ENCODE measurements around the gene KIF21A. TPM values are rescaled to one million over a fixed set of nuclear protein-coding genes. Genes with fewer than 3 reads are reported as not detected.

KIF21A gene
- polyA plus RNA-seq, 1 of the 3 experiments (the other 2 are of a cell fraction) = 3.6 TPM

DNA sequence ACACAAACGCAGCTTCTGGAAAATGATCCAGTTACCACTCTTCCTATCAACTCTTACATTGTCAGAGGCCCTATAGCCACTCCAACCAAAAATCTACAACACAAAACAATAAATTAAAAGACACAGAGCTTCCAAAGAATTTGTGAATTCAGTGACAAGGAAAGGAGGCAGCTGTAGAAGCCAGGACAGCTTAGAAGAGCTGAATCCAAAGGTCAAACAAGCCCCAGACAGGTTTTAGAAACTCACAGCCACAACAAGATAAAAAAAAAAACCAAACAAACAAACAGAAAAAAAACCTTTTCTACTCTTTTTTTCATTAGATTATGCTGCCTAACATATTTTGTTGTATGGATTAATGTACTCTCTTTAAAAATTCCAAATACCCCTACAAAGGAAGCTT, 94.4 kb downstream of the KIF21A start:
- TF ChIP-seq FOXJ3 (CRISPR knock-in tag; IDR thresholded peaks at IDR 0.05) = no peak
- TF ChIP-seq TAF1 (IDR thresholded peaks at IDR 0.05; ENCODE audit: borderline replicate concordance, low read depth, low read length) = no peak
- TF ChIP-seq, protein P1, sequence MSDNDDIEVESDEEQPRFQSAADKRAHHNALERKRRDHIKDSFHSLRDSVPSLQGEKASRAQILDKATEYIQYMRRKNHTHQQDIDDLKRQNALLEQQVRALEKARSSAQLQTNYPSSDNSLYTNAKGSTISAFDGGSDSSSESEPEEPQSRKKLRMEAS (IDR thresholded peaks at IDR 0.05; ENCODE audit: low read depth) = no peak
- no peak for TF ChIP-seq EP300 (IDR thresholded peaks at IDR 0.05; ENCODE audit: borderline replicate concordance in 1 of 2, low read depth in 1 of 2, low read length in 1 of 2)
- TF ChIP-seq NRF1 (IDR thresholded peaks at IDR 0.05; ENCODE audit: low read depth, low read length) = no peak
- TF ChIP-seq RAD21 (IDR thresholded peaks at IDR 0.05; ENCODE audit: low read length) = no peak
- TF ChIP-seq, protein P2, sequence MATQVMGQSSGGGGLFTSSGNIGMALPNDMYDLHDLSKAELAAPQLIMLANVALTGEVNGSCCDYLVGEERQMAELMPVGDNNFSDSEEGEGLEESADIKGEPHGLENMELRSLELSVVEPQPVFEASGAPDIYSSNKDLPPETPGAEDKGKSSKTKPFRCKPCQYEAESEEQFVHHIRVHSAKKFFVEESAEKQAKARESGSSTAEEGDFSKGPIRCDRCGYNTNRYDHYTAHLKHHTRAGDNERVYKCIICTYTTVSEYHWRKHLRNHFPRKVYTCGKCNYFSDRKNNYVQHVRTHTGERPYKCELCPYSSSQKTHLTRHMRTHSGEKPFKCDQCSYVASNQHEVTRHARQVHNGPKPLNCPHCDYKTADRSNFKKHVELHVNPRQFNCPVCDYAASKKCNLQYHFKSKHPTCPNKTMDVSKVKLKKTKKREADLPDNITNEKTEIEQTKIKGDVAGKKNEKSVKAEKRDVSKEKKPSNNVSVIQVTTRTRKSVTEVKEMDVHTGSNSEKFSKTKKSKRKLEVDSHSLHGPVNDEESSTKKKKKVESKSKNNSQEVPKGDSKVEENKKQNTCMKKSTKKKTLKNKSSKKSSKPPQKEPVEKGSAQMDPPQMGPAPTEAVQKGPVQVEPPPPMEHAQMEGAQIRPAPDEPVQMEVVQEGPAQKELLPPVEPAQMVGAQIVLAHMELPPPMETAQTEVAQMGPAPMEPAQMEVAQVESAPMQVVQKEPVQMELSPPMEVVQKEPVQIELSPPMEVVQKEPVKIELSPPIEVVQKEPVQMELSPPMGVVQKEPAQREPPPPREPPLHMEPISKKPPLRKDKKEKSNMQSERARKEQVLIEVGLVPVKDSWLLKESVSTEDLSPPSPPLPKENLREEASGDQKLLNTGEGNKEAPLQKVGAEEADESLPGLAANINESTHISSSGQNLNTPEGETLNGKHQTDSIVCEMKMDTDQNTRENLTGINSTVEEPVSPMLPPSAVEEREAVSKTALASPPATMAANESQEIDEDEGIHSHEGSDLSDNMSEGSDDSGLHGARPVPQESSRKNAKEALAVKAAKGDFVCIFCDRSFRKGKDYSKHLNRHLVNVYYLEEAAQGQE (IDR thresholded peaks at IDR 0.05; ENCODE audit: low read depth, low read length) = no peak
- TF ChIP-seq FOSL2 (IDR thresholded peaks at IDR 0.05; ENCODE audit: borderline replicate concordance, low read depth) = no peak
- no peak for TF ChIP-seq CHD2 (IDR thresholded peaks at IDR 0.05; ENCODE audit: low read length, partially characterized antibody)
- TF ChIP-seq, protein P3, sequence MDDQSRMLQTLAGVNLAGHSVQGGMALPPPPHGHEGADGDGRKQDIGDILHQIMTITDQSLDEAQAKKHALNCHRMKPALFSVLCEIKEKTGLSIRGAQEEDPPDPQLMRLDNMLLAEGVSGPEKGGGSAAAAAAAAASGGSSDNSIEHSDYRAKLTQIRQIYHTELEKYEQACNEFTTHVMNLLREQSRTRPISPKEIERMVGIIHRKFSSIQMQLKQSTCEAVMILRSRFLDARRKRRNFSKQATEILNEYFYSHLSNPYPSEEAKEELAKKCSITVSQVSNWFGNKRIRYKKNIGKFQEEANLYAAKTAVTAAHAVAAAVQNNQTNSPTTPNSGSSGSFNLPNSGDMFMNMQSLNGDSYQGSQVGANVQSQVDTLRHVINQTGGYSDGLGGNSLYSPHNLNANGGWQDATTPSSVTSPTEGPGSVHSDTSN (IDR thresholded peaks at IDR 0.05) = no peak
- TF ChIP-seq, protein P4, sequence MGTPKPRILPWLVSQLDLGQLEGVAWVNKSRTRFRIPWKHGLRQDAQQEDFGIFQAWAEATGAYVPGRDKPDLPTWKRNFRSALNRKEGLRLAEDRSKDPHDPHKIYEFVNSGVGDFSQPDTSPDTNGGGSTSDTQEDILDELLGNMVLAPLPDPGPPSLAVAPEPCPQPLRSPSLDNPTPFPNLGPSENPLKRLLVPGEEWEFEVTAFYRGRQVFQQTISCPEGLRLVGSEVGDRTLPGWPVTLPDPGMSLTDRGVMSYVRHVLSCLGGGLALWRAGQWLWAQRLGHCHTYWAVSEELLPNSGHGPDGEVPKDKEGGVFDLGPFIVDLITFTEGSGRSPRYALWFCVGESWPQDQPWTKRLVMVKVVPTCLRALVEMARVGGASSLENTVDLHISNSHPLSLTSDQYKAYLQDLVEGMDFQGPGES (IDR thresholded peaks at IDR 0.05; ENCODE audit: low read depth, low read length) = no peak
- TF ChIP-seq, protein P5, sequence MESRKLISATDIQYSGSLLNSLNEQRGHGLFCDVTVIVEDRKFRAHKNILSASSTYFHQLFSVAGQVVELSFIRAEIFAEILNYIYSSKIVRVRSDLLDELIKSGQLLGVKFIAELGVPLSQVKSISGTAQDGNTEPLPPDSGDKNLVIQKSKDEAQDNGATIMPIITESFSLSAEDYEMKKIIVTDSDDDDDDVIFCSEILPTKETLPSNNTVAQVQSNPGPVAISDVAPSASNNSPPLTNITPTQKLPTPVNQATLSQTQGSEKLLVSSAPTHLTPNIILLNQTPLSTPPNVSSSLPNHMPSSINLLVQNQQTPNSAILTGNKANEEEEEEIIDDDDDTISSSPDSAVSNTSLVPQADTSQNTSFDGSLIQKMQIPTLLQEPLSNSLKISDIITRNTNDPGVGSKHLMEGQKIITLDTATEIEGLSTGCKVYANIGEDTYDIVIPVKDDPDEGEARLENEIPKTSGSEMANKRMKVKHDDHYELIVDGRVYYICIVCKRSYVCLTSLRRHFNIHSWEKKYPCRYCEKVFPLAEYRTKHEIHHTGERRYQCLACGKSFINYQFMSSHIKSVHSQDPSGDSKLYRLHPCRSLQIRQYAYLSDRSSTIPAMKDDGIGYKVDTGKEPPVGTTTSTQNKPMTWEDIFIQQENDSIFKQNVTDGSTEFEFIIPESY (IDR thresholded peaks at IDR 0.05; ENCODE audit: borderline replicate concordance, low read depth) = no peak
- no peak for TF ChIP-seq NFIC (IDR thresholded peaks at IDR 0.05; ENCODE audit: borderline replicate concordance)
- TF ChIP-seq FOXM1 (IDR thresholded peaks at IDR 0.05; ENCODE audit: low read depth) = no peak
- TF ChIP-seq JUND (IDR thresholded peaks at IDR 0.05) = no peak
- Histone ChIP-seq H3K4me2 (no peak overlapping the region), H3K27ac (ENCODE audit: low read depth in 2 of 2, low read length in 1 of 2) (no peak overlapping the region), H3K9me2 (no peaks in the 10 kb centered on the region), H3K9me3 (no peaks in the 10 kb centered on the region), H3K79me2 (ENCODE audit: insufficient read depth) (no peaks in the 10 kb centered on the region), H3K4me3 (ENCODE audit: low read depth in 2 of 2, low read length in 1 of 2) (no peak overlapping the region), H2AFZ (ENCODE audit: low read depth) (no peak overlapping the region), H4K20me1 (ENCODE audit: insufficient read depth) (no peaks in the 10 kb centered on the region), H3K36me3 (replicated peaks in 1 of 2; ENCODE audit: control insufficient read depth in 1 of 2, insufficient read depth in 2 of 2, low read length in 1 of 2) (peaks cover 0 to 32% of the 10 kb centered on the region in 2 experiments), H3K27me3 (ENCODE audit: insufficient read depth) (no peaks in the 10 kb centered on the region), H3K9ac (no peak overlapping the region), H3F3A (replicated peaks; ENCODE audit: insufficient read depth) (no peaks in the 10 kb centered on the region), H3K4me1 (ENCODE audit: control insufficient read depth in 1 of 2, insufficient read depth in 2 of 2, low read depth in 1 of 2, low read length in 1 of 2) (peaks cover 6 to 15% of the 10 kb centered on the region in 2 experiments; a peak in 2 of 4 replicates)
- ChIA-PET CTCF (interaction anchor here (1.4 kb wide), 1 partner anchor 17 kb away, joined by 3 read pairs; no protein-coding TSS in a partner anchor), POLR2A (interaction anchor here (0.9 kb wide), 1 partner anchor 271 kb away, joined by 3 read pairs; the partner anchor contains the start of gene ABCD2)
- WGBS (ENCODE audit: low lambda C conversion rate) = 89% methylated on average over 1 of the region's 1 CpG
- no peak for DNase-seq

Data from SK-N-SH (cell line).